ENCODE measurements around the gene MAP3K4.

GRCh38 chr6:161103475-161103874, 111.9 kb downstream of the MAP3K4 start:
- TF ChIP-seq, protein P1, sequence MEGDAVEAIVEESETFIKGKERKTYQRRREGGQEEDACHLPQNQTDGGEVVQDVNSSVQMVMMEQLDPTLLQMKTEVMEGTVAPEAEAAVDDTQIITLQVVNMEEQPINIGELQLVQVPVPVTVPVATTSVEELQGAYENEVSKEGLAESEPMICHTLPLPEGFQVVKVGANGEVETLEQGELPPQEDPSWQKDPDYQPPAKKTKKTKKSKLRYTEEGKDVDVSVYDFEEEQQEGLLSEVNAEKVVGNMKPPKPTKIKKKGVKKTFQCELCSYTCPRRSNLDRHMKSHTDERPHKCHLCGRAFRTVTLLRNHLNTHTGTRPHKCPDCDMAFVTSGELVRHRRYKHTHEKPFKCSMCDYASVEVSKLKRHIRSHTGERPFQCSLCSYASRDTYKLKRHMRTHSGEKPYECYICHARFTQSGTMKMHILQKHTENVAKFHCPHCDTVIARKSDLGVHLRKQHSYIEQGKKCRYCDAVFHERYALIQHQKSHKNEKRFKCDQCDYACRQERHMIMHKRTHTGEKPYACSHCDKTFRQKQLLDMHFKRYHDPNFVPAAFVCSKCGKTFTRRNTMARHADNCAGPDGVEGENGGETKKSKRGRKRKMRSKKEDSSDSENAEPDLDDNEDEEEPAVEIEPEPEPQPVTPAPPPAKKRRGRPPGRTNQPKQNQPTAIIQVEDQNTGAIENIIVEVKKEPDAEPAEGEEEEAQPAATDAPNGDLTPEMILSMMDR (IDR thresholded peaks at IDR 0.05): no peak
- TF ChIP-seq POLR2A (IDR thresholded peaks at IDR 0.05): no peak
